ENCODE results near the gene KCNK5.

The KCNK5 gene

DNA sequence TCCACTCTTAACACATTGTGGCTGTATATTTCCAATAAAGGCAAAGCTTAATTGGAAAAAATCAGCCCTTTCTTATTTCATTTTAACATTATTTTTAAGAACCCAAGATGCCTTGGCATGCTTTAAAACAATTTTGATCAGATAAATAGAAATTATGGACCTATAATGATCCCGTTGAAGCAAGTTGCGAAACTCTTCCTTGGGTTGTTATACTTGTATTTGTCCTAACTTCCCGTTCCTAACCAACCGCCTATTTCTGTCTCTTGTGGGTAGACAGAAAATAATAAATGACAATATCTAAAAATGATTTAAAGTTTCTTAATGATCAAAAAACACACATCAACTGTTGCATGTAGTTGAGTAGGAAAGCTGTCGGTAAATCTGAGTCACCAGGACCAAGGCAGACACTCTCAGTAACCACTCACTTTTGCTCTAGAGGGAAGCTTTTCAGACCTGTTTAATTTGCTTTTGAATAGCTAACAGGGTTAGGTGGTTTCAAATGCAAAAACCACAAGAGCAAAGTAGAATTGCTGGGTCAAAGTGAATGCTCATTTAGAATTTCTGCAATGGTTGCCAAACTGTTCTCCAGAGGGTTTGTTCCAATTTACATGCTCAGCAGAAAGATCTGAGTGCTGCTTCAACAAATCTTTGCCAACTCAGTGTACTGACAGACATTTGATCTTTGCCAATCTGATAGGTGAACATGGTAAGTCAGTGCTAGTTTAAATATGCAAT, 34.2 kb upstream of the KCNK5 start:
- TF ChIP-seq, protein P1, sequence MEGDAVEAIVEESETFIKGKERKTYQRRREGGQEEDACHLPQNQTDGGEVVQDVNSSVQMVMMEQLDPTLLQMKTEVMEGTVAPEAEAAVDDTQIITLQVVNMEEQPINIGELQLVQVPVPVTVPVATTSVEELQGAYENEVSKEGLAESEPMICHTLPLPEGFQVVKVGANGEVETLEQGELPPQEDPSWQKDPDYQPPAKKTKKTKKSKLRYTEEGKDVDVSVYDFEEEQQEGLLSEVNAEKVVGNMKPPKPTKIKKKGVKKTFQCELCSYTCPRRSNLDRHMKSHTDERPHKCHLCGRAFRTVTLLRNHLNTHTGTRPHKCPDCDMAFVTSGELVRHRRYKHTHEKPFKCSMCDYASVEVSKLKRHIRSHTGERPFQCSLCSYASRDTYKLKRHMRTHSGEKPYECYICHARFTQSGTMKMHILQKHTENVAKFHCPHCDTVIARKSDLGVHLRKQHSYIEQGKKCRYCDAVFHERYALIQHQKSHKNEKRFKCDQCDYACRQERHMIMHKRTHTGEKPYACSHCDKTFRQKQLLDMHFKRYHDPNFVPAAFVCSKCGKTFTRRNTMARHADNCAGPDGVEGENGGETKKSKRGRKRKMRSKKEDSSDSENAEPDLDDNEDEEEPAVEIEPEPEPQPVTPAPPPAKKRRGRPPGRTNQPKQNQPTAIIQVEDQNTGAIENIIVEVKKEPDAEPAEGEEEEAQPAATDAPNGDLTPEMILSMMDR (IDR thresholded peaks at IDR 0.05): no peak
- Histone ChIP-seq H3K27me3 (no peaks in the 10 kb centered on the region), H3K36me3 (no peaks in the 10 kb centered on the region), H3K9me3 (no peaks in the 10 kb centered on the region), H3K4me1 (ENCODE audit: control insufficient read depth in 1 of 2, insufficient read depth in 1 of 2, low read depth in 1 of 2, low read length in 1 of 2) (peaks cover 0 to 8% of the 10 kb centered on the region in 2 experiments), H3K4me3 (ENCODE audit: low read depth in 1 of 2, low read length in 1 of 2) (no peak overlapping the region), H3K27ac (no peak overlapping the region)

DNA sequence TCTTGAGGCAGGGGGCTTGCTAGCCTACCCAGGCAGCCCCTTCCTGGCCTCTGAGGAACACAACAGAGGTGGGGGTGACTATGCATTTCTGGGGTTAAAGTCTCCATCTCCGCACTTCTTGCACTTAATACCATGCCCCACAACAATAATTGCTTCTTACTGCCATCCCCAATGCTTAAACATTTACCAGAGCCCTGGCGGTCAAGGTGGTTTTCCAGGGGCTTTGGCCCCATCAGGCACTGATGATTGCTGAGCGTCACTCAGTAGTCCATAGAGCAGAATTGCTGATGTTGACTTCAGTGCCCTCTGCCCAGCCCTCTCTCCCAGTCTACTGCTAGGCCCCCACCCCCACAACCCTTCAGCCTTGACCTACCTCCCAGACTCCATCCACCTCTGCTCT, 32.5 kb upstream of the KCNK5 start:
- Histone ChIP-seq H3K9me3 (no peaks in the 10 kb centered on the region), H3K27ac (no peak overlapping the region), H3K4me1 (ENCODE audit: control insufficient read depth in 1 of 2, insufficient read depth in 1 of 2, low read depth in 1 of 2, low read length in 1 of 2) (peaks cover 0 to 8% of the 10 kb centered on the region in 2 experiments), H3K36me3 (no peaks in the 10 kb centered on the region), H3K27me3 (no peaks in the 10 kb centered on the region), H3K4me3 (ENCODE audit: low read depth in 1 of 2, low read length in 1 of 2) (no peak overlapping the region)
- TF ChIP-seq, protein P1 (IDR thresholded peaks at IDR 0.05): no peak

DNA sequence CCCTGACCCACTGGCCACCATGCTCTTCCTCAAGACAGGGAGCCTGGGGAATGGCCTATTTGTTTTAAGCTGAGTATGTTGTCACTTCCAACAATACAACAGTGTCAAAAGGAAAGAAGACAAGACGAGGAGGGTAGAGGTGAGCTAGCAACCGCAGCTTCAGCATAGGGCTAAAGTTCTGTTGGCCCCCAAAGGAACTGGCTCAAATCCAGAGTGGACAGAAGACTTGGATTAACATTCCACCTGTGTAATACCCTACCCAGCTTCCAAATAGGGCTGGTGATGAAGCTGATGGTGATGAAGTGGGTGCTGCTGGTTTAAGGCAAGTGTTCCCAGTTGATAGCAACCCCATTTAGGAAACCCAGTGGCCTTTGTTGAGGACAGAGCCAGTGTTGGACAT, 31.7 kb upstream of the KCNK5 start:
- no peaks in the 10 kb centered on the region for H3K27me3 ChIP-seq
- peaks cover 0 to 8% of the 10 kb centered on the region in 2 experiments for H3K4me1 ChIP-seq (ENCODE audit: control insufficient read depth in 1 of 2, insufficient read depth in 1 of 2, low read depth in 1 of 2, low read length in 1 of 2)
- no peaks in the 10 kb centered on the region for H3K36me3 ChIP-seq
- H3K27ac ChIP-seq: no peak overlapping the region
- H3K9me3 ChIP-seq: no peaks in the 10 kb centered on the region
- H3K4me3 ChIP-seq (ENCODE audit: low read depth in 1 of 2, low read length in 1 of 2): no peak overlapping the region
- TF ChIP-seq, protein P1 (IDR thresholded peaks at IDR 0.05): no peak

DNA sequence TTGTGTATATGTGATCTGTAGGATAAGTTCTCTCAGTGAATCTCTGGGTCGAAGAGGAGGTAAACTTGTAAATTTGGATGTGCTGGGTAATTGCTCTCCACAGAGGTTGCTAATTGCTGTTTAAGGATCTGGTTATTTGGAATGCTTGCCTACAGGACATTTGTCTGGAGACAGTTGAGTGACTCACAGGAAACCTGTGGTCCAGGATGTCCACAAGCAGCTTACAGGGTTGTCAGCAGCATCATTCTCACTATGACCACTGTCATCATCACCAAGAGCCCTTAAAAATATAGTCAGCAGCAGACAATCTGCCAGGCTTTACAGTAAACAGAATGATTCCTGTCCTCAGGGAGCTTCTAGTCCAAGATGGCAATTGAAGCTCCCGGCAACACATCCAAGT, 31.2 kb upstream of the KCNK5 start:
- TF ChIP-seq, protein P1 (IDR thresholded peaks at IDR 0.05): no peak
- Histone ChIP-seq H3K4me3 (ENCODE audit: low read depth in 1 of 2, low read length in 1 of 2) (no peak overlapping the region), H3K27ac (no peak overlapping the region), H3K4me1 (ENCODE audit: control insufficient read depth in 1 of 2, insufficient read depth in 1 of 2, low read depth in 1 of 2, low read length in 1 of 2) (peaks cover 0 to 8% of the 10 kb centered on the region in 2 experiments), H3K27me3 (no peaks in the 10 kb centered on the region), H3K9me3 (no peaks in the 10 kb centered on the region), H3K36me3 (no peaks in the 10 kb centered on the region)

DNA sequence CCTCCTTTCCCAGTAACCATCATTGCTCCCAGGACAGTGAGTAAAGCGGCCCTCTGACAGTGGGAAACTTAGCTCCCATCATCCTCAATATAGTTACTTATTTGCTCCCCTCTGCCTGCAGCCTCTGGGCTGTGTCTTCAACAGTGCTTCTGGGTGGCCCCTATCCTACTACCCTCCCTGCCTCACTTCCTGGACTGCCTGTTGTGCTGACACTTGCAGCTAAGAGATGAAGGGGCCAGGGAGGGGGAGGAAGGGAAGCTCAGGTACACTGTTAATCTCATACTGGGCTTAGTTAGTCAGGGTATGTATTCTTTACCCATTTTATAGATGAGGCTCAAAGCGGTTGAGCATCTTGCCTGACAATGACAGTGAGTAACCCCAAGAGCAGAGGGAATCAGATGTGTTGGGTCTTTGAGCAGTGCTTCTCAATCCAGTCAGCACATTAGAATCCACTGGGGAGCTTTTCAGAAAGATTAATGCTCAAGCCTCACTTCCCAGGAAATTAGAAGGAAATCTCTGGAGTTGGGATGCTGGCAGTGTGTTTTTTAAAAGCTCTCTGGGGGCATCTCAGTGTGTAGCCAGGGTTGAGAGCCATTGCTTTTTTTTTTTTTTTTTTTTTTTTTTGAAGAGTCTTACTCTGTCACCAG, 27.1 kb upstream of the KCNK5 start:
- no peaks in the 10 kb centered on the region for H3K36me3 ChIP-seq
- H3K27me3 ChIP-seq: no peaks in the 10 kb centered on the region
- no peaks in the 10 kb centered on the region for H3K9me3 ChIP-seq
- H3K4me3 ChIP-seq (ENCODE audit: low read depth in 1 of 2, low read length in 1 of 2): no peak overlapping the region
- H3K4me1 ChIP-seq (ENCODE audit: control insufficient read depth in 1 of 2, insufficient read depth in 1 of 2, low read depth in 1 of 2, low read length in 1 of 2): no peaks in the 10 kb centered on the region
- TF ChIP-seq, protein P1 (IDR thresholded peaks at IDR 0.05): no peak
- no peak overlapping the region for H3K27ac ChIP-seq

Measured in neutrophil (primary cell).